Left renal pelvis (tissue), 4 donors: ENCODE measurements around the gene ADAMTSL5. TPM values are rescaled to one million over a fixed set of nuclear protein-coding genes. Genes with fewer than 3 reads are reported as not detected.
"Not testable (repeated sequence)": the region's sequence is repeated elsewhere in the genome, so short reads cannot be mapped to it uniquely, and the experiment has no call there.

Experiments used
- DNase-seq, 4 donors: peaks; one replicate each; pipeline ENCODE4 v3.0.0-alpha.2; 2013; ENCODE audit warnings: low read depth in 4 of 4, low spot score in 3 of 4
- polyA plus RNA-seq, 4 donors: library from polyadenylated mRNA; unstranded; fragments of 120-200 nt; gene quantifications; one replicate each; pipeline ENCODE4 v1.2.1, GENCODE V29; 2013; ENCODE audit not compliant: insufficient read length in 4 of 4

The ADAMTSL5 gene
- polyA plus RNA-seq, 4 donors: 0.79 to 2.5 (median 0.96) TPM

DNA sequence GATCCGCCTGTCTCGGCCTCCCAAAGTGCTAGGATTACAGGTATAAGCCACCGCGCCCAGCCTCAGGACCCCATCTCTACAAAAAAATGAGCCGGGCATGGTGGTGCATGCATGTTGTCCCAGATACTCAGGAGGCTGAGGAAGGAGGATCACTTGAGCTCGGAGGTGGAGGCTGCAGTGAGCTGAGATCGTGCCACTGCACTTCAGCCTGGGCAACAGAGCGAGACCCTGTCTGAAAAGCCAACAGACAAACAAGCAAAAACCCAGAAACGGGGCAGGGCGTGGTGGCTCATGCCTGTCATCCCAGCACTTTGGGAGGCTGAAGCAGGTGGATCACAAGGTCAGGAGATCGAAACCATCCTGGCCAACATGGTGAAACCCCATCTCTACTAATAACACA is 18.0 kb upstream of the ADAMTSL5 start:
- DNase-seq: not testable (repeated sequence)

DNA sequence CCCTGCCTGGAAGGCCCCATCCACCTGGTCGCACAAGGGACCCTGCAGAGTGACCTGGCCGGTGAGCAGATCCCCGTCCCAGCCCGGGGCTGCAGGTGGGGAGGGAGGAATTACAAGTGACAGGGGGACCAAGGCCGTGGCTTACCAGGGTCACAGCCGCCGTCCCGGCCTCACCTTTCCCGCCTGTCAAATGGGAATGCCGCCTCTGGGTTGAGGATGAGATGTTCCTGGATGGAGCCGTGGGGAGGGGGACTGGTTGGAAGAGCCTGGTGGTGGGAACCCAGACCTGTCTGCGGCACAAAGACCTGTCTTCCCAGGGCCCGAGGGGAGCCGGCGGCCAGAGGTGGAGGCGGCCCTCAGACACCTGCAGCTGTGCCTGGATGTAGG is 16.6 kb upstream of the ADAMTSL5 start:
- DNase-seq: no peak

DNA sequence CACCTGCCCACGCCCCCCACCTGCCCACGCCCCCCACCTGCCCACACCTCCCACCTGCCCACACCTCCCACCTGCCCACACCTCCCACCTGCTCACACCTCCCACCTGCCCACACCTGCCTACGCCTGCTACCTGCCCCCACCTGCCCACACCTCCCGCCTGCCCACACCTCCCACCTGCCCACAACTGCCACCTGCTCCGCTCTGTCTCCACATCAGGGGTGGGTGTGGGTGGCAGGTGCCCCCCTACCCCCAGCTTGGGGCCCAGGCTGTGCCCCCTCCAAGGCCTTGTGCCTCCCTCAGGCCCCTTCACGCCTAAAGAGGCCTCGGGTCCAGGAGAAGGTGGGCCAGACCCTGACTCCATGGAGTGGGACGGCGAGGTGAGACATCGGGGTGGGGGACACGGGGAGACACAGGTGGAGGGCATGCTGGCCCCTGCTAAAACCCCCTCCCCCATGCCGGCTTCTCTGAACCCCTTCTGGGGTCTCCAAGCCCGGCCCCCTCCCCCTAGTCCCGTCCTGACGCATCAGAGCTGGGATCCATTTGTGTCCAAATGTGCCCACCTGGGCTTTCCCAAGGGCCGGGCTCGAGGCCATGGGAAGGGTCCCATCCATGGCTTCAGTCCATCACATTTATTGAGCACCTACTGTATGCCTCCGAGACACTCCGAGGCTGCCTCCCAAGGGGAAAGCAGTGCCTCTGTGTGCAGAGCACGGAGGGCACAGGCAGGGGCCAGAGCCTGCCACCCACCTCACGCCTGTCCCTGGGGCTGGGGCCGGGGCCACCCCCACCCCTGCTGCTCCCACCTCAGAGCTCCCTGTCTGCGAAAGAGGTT is 16.0 kb upstream of the ADAMTSL5 start:
- no peak for DNase-seq

DNA sequence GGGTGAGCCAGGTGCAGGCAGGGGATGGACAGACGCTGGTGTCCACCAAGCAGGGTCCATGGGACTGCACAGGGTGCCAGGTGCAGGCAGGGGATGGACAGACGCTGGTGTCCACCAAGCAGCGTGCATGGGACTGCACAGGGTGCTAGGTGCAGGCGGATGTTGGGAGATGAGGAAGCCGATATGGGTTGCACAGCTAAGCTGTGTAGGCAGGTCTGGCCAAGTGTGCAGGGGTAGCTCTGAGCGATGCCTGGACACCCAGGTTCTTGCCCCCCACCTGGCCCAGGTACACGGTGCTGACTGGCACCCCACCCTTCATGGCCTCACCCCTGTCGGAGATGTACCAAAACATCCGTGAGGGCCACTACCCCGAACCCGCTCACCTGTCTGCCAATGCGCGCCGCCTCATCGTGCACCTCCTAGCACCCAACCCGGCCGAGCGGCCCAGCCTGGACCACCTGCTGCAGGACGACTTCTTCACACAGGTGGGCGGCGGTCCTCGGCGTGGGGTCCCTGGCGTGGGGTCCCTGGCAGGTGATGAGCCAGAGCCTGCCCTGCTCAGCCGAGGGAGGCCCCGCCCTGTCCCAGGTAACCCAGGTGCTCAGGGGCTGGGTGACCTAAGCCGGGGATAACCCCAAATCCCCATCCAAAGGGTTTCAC is 15.0 kb upstream of the ADAMTSL5 start:
- DNase-seq: no peak

DNA sequence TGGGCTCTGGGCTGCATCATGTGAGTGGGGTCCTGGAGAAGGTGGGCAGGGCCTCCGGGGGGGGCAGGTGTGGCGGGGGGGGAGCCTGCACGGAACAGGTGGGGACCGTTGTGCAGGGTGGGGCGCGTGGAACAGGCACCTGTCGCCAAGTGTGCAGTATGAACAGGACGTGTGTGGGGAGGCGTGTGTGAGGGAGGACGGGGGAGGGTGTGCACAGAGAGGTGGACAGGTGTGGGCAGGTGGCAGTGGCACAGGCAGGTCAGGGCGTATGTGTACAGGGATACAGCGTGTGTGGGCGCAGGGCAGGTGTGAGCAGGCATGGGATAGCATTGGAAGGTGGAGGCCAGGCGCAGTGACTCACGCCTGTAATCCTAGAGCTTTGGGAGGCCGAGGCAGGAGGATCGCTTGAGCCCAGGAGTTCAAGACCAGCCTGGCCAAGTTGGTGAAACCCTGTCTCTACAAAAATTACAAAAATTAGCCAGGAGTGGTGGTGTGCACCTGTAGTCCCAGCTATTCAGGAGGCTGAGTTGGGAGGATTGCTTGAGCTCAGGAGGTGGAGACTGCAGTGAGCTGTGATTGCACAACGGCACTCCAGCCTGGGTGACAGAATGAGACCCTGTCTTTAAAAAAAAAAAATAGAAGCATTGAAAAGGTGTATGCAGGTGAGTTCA is 14.3 kb upstream of the ADAMTSL5 start:
- no peak for DNase-seq

DNA sequence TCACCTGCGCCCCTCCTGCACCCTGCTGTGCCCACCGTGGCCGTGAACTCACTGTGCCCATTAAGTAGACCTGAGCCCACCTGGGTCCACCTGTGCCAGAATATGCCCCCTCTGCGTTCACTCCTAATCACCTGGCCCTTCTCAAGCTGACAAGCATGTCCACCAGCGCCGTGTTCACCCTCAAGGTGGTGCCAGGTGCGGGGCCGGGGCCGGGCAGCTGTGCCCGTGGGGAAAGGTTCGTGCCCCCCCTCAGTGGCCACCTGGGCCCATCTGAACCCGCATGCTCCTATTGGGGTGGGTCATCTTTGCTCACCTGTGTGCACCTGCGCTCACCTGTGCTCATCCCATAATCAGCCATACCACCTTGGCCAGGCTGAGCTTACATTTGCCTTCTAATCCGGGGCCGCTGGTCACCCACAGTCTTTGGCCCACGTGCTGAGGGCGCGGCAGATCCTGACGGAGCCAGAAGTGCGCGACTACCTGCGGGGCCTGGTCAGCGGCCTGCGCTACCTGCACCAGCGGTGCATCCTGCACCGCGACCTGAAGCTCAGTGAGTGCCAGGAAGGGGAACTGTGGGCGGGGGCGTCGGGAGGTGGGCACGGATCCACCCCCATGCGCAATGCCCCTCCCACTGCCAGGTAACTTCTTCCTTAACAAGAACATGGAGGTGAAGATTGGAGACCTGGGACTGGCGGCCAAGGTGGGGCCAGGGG is 13.4 kb upstream of the ADAMTSL5 start:
- DNase-seq: no peak

DNA sequence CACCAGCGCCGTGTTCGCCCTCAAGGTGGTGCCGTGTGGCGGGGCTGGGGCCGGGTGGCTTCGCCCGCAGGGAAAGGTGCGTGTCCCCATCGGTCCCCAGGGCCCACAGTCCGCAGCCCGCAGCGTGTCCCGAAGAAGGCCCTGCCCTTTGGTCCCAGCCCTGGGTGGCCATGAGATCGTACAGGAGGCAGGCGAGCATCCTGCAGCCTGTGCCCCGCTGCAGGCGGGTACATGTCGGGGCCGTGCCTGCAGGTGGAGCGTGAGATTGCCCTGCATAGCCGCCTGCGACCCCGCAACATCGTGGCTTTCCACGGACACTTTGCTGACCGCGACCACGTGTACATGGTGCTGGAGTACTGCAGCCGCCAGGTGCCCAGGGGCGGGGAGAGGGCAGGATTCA is 12.5 kb upstream of the ADAMTSL5 start:
- no peak for DNase-seq

DNA sequence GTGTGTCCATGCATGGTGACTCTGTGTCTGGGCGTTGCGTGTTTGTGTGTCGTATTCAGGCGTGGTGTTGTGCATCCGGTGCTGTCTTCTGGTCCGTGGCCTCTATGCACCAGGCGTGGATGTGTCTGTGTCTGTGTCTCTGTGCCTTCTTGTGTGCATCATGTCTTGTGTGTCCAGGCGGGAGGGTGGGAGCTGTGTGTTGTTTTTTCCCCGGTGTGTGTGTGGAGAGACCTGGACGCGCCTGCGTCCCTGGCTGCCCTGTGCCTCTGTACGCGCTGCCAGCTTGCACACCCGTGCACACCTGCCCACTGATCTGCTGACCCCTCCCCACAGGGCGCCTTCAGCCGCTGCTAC is 12.1 kb upstream of the ADAMTSL5 start:
- no peak for DNase-seq

DNA sequence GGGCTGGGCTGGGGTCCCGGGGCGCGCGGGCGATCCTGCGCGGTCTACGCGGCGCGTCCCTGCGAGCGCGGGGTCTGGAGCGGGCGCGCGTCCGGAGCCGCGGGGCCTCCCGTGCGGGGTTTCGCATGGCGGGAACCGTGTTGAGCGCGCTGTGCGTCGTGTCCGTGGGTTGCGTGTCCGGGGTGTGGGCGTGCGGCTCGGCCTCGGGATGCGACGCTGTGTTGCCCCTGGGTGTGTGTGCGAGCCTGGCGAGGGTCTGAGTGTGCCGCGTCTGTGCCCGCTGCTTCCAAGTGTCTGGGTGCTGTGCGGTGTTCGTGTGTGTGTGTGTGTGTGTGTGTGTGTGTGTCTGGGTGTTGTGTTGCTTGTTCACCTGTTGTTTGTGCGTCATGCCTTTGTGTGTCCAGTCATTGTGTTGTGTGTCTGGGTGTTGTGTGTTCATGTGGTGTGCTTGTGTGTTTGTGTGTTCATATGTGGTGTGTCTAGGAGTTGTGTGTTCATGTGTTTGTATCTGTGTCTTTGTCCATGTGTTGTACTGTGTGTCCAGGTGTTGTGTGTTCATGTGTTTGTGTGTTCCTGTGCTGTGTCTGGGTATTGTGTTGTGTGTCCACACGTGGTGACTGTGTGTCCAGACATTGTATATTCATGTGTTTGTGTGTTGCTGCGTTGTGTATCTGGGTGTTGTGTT is 11.6 kb upstream of the ADAMTSL5 start:
- DNase-seq: no peak

DNA sequence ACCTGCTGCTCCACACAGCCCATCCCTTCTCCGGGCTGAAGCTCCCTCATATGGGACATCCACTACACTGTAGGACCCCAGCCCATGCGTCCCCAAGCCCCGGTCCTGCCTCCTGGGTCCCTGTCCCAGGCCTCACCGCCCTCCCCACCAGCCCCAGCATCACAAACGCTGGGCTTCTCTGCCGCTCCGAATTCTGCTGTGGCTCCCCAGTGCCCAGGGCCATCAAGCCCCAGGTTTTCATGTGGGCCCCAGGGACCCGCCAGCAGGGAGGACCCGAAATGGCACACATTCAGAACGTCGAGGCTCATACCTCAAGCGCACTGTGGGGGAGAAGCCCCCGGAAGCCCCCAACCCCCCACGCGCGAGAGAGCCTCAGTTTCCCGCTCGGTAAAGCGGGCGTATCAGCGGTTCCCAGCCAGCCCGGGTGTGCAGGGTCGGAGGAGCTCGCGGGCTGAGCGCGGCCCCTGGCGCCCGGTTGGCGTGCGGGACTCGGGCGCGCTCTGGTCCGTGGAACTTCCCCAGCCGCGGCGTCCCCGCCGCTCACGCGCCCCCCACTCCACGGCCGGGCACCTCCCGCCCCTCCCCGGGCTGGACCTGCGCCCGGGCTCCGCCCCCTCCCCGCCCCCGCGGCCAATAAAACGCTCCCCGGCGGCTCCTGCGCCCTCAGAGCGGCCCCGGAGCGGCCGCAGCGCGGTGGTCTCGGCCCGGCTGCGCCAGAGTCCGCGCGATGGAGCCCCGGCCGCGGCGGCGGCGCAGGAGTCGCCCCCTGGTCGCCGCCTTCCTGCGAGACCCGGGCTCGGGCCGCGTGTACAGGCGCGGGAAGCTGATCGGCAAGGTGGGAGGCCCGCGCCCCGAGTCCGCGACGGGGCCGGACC is 10.8 kb upstream of the ADAMTSL5 start, which contains the start of gene PLK5:
TSS of gene PLK5 (plus strand) at position 666 of the 875 bp plus-strand sequence. CDS start 2,920 bp downstream, outside the sequence.
- no peak for DNase-seq

DNA sequence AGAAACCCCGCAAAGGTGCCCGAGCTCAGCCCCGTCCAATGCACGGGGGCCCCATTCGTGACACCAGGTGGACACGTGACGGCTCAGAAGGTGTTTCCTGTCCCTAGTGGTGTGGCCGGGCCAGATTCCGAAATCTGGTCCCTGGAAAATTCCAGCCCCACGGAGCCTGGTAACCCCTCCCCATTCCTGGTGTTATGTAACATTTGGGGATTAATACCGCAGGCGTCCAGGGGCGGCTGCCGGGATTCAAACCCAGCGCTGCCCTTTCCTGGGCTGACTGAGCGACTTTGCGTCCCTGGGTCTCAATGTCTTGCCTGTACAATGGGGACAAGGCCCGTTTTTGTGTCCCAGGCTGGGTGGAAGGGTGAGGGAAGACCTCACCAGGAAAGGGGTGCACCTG is 10.0 kb upstream of the ADAMTSL5 start:
- DNase-seq: no peak

DNA sequence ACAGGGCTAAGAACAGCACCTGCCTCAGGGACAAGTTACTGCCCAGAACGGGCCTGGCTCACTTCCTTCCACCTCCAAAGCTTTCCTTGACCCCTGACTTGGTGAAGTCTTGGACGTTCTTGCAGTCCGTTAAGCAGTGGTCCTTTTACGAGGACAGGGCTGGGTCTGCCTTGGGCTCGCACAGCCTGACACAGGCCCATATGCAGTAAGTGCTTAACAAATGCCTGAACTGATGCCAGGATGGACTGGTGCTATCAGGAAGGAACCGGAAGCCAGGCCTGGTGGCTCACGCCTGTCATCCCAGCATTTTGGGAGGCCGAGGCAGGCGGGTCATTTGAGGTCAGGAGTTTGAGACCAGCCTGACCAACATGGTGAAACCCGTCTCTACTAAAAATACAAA is 9.2 kb upstream of the ADAMTSL5 start:
- DNase-seq: no peak

DNA sequence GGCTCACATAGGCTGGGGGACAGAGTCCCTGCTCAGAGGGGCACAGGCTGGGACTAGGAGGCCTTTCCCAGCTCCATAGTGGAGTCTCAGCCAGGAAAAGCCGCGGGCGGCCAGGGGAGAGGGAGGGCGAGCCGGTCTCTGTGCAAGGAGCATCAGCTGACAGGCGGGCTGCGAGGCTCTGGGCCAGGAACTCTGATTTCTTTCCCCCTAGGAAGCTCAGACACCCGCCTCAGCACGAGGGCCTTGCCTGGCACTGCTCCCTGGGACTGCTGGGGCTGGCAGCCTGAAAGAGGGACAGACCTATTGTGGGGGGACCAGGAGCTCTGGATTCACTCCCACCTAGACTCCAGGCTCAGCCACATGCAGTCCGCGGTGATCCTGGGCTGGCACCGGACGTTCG is 8.8 kb upstream of the ADAMTSL5 start:
- DNase-seq: no peak

DNA sequence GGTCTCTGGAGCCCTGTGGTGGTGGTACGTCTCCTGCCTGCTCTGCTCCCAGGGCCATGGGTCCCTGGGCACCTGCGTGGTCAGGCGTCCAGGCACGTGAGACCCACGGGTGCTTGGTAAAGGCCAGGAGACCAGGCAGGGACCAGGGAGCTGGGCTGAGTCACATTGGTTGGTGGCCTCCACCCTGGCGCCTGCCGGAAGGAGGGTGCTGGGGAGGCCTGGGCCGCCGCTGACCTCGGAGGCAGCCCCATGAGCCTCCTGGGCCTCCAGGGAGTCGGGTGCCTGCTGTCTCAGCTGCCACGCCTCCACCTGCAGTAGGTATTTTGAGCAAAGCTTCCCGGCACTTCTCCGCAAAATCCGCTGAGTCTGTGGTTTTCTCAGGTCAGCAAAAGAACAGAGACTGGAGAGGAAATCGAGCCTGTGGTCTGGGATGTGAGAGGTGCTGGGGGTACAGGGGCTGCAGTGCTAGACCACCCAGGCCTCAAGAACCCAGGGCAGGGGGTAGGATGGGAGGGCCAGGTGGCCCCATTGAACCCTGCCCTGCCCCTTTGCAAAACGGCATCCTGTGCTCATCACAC is 7.5 kb upstream of the ADAMTSL5 start:
- no peak for DNase-seq

DNA sequence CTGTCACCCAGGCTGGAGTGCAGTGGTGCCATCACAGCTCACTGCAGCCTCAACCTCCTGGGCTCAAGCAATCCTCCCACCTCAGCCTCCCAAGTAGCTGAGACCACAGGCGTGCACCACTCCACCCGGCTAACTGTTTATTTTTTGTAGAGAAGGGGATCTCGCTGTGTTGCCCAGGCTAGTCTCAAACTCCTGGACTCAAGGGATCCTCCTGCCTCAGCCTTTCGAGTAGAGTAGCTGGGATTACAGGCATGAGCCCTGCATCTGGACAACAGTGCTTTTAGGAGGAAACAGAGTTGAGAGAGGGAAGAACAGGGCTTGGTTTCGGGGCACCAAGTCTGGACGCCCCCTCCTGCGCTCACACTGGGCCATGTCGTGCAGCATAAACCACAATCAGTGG is 7.0 kb upstream of the ADAMTSL5 start:
- DNase-seq: not testable (repeated sequence)

DNA sequence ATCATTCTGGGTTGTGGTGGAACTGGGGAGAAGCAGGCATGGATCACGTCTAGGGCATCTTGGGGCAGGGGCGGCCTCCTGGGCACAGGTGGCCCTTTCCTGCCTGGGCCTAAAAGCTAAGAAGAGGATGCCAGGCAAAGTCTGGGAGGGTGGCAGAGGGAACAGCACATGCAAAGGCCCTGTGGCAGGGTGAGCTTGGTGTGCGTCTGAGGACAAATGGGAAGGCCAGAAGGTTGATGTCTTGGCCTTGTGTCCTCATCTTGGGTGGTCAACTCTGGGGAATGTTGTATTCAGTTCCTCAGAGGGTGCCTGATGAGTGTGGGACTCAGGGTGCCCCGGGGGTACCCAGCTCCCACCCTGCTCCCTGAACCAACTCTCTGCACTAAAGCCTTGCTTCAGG is 5.7 kb upstream of the ADAMTSL5 start:
- DNase-seq: no peak

DNA sequence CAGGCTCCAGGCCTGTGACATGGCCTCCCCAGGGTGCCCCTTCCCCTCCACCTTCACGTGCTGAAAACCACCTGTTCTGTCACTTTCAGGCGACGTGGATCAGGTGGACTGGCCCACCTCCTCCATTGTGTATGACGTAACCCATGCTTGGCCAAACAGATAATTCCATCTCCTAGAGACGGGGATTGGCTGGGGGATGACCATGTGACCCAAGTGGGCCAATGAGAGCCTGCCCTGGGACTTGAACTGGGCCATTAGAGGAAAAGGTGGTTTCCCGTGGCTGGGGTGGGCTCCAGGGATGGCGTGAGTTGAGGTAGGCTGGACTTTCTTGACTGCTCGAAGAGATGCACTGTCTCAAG is 3.6 kb upstream of the ADAMTSL5 start:
- DNase-seq: no peak

DNA sequence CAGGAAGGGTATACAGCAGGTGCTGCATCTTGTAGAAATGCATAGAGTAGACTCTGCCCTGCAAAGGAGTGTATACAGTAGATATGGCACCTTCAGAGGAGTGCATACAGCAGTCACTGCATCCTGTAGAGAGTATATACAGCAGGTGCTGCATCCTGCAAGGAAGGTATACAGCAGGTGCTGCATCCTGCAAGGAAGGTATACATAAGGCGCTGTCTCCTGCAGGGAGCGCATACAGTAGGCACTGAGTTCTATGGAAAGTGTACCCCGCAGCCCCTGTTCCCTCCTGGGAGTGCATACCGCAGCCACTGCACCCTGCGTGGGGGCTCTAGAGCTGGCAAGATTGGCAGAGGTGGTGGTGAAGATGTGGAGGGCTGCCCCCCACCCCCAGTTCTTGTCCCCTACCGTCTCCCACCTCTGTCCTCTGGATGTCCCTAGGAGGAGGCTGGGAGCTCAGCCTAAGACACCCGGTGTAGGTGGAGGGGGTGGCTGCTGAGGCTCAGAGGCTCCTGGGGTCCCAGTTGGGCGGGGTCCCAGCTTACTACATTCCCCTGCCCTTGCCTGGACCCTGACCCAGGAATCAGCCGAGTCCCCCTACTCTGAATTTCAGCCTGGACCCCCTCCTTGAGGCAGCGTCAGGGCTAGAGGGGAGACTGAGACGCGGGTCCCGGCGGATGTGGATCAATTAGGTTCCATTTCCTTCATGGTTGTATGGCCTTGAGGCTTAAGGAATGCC is 2.3 kb upstream of the ADAMTSL5 start:
- DNase-seq: no peak

DNA sequence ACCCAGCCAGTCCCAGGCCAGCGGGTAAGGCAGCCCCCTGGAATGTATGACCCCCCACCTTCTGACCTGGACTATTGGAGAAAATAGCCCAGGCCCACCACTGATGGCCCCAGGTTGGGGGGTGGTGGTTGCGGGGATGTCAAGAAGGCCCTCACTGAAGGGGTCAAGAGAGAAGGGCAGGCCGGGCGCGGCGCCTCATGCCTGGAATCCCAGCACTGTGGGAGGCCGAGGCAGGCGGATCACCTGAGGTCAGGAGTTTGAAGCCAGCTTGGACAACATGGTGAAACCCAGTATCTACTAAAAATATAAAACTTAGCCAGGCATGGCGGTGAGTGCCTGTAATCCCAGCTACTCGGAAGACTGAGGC is 1.5 kb upstream of the ADAMTSL5 start:
- no peak for DNase-seq
